Epithelial cell of umbilical artery (primary cell): ENCODE measurements around the gene TRIM33. TPM values are rescaled to one million over a fixed set of nuclear protein-coding genes. Genes with fewer than 3 reads are reported as not detected.

Source experiments
- total RNA-seq: library from RNA; depleted of rRNA; stranded (reverse); fragments of >200 nt; gene quantifications from 2 replicates; pipeline ENCODE4 v1.2.3, GENCODE V29; 2014

TRIM33 gene
- total RNA-seq = 17.5 and 31.6 TPM in 2 replicates

DNA sequence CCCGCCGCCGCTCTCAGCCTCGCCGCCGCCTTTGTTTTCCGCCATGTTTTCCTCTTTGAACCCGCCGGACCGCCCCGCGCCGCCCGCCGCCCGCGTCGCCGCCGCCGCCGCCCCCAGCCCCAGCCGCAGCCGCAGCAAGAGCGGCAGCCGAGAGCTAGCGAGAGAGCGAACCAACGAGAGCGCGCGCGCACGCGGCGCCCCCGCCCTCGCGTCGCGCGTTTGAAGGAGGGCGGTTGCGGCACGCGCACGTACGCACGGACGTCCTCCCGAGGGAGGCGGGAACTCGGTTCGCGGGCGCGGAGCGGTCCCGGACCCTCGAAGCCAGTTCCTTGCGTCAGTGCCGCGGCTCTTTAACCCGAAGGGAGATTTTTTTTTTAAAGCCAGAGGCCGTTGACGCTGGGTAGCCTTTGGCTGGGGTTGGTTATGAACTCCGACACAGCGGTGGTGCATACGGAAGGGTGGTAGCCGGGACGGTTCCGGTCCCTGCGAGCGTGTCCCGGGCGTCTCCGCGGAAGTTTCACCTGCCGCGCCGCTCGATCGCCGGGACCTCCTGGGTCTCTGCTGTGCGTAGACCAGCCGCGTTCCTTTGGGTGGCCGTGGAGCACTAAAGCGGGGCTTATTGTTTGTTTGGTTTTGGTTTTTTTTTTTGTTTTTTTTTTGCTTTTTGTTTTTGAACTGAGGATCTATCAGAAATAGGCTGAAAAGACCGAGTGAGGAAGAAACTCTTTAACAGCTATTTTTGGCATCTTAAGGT, at the start of gene TRIM33:
Gene TRIM33 (minus strand): TSS at position 172 of the 754 bp plus-strand sequence. CDS start 127 bp downstream, at position 45.

Other genes starting within 250 kb of the TRIM33 start
- 56.2 and 70.8 TPM in 2 replicates for gene BCAS2, start 70.4 kb upstream of the TRIM33 start, total RNA-seq
- gene DENND2C, start 158.8 kb upstream of the TRIM33 start, total RNA-seq = 0.15 and 0.65 TPM in 2 replicates
- gene AMPD1, start 184.3 kb upstream of the TRIM33 start, total RNA-seq = not detected in 2 replicates
- gene NRAS, start 205.6 kb upstream of the TRIM33 start, total RNA-seq = 87.4 and 121 TPM in 2 replicates
- 571 and 760 TPM in 2 replicates for gene CSDE1, start 246.8 kb upstream of the TRIM33 start, total RNA-seq